Hepatocyte (in vitro differentiated cells): ENCODE measurements around the gene PLCD1. TPM values are rescaled to one million over a fixed set of nuclear protein-coding genes. Genes with fewer than 3 reads are reported as not detected.
"Not testable (repeated sequence)": the region's sequence is repeated elsewhere in the genome, so short reads cannot be mapped to it uniquely, and the experiment has no call there.

Experiments
- DNase-seq: peaks from one replicate; pipeline ENCODE4 v3.0.0-alpha.2; 2016; ENCODE audit warnings: low spot score
- H2AFZ ChIP-seq: fragments of 200-600 bp; sonication (generic); 2 replicates; pipeline ENCODE4 v1.6.0; 2016; ENCODE audit warnings: antibody characterized with exemption, mild to moderate bottlenecking
- H3K27ac ChIP-seq: fragments of 200-600 bp; sonication (generic); 2 replicates; pipeline ENCODE4 v1.5.1; 2016; ENCODE audit warnings: mild to moderate bottlenecking
- H3K27me3 ChIP-seq: fragments of 200-600 bp; sonication (generic); 2 replicates; pipeline ENCODE4 v1.6.1; 2016
- H3K36me3 ChIP-seq: fragments of 200-600 bp; sonication (generic); replicated peaks from 2 replicates; pipeline ENCODE4 v1.5.1; 2016; ENCODE audit warnings: low read depth; ENCODE audit not compliant: insufficient read depth
- H3K4me1 ChIP-seq: fragments of 200-600 bp; sonication (generic); 2 replicates; pipeline ENCODE4 v1.5.1; 2016; ENCODE audit warnings: mild to moderate bottlenecking, moderate library complexity; ENCODE audit not compliant: insufficient read depth
- H3K4me2 ChIP-seq: fragments of 200-600 bp; sonication (generic); 2 replicates; pipeline ENCODE4 v1.6.0; 2016
- H3K4me3 ChIP-seq: fragments of 200-600 bp; sonication (generic); 2 replicates; pipeline ENCODE4 v1.5.1; 2016; ENCODE audit warnings: mild to moderate bottlenecking
- H3K79me2 ChIP-seq: fragments of 200-600 bp; sonication (generic); 2 replicates; pipeline ENCODE4 v1.6.0; 2017; ENCODE audit warnings: mild to moderate bottlenecking
- H3K9me2 ChIP-seq: fragments of 200-600 bp; sonication (generic); replicated peaks from 2 replicates; pipeline ENCODE4 v1.6.0; 2017; ENCODE audit warnings: mild to moderate bottlenecking; ENCODE audit not compliant: insufficient read depth
- H3K9me3 ChIP-seq: fragments of 200-600 bp; sonication (generic); 2 replicates; pipeline ENCODE4 v1.5.1; 2016; ENCODE audit warnings: low read depth, mild to moderate bottlenecking
- H4K20me1 ChIP-seq: fragments of 200-600 bp; sonication (generic); 2 replicates; pipeline ENCODE4 v1.6.0; 2016; ENCODE audit warnings: mild to moderate bottlenecking; ENCODE audit not compliant: insufficient read depth, poor library complexity, severe bottlenecking
- EZH2 ChIP-seq: fragments of 200-600 bp; sonication (generic); IDR thresholded peaks from 2 replicates; pipeline ENCODE4 v1.6.1; 2016; ENCODE audit warnings: antibody characterized with exemption, mild to moderate bottlenecking, borderline replicate concordance
- EZH2phosphoT487 ChIP-seq: fragments of 200-600 bp; sonication (generic); IDR thresholded peaks from one replicate; pipeline ENCODE4 v1.6.1; 2018; ENCODE audit warnings: antibody characterized with exemption, mild to moderate bottlenecking, low read depth, moderate library complexity; ENCODE audit not compliant: unreplicated experiment, severe bottlenecking
- WGBS: methylation state at CpG from one replicate; pipeline ENCODE4 v1.1.6; 2016; ENCODE audit warnings: low lambda C conversion rate; ENCODE audit errors: missing lambda C conversion rate; 5-methylcytosine and 5-hydroxymethylcytosine counted together
- polyA plus RNA-seq: library from polyadenylated mRNA; unstranded; fragments of >200 nt; fragmentation: Nextera tagmentation; extraction: Ambion mirVana; gene quantifications from 2 replicates; pipeline ENCODE4 v1.2.1, GENCODE V29; 2016
- total RNA-seq: library from RNA; depleted of rRNA; stranded (reverse); fragments of >200 nt; gene quantifications from 2 replicates; pipeline ENCODE4 v1.2.3, GENCODE V29; 2014
- TF ChIP-seq, protein P1 (sequence below): fragments of 200-600 bp; sonication (generic); IDR thresholded peaks from 2 replicates; pipeline ENCODE4 v1.5.1; 2016; ENCODE audit warnings: antibody characterized with exemption, mild to moderate bottlenecking; ENCODE audit not compliant: poor library complexity

Gene PLCD1
- total and polyA plus RNA-seq, 2 experiments from 2014 or later, result 21.7 to 22.6 TPM

DNA sequence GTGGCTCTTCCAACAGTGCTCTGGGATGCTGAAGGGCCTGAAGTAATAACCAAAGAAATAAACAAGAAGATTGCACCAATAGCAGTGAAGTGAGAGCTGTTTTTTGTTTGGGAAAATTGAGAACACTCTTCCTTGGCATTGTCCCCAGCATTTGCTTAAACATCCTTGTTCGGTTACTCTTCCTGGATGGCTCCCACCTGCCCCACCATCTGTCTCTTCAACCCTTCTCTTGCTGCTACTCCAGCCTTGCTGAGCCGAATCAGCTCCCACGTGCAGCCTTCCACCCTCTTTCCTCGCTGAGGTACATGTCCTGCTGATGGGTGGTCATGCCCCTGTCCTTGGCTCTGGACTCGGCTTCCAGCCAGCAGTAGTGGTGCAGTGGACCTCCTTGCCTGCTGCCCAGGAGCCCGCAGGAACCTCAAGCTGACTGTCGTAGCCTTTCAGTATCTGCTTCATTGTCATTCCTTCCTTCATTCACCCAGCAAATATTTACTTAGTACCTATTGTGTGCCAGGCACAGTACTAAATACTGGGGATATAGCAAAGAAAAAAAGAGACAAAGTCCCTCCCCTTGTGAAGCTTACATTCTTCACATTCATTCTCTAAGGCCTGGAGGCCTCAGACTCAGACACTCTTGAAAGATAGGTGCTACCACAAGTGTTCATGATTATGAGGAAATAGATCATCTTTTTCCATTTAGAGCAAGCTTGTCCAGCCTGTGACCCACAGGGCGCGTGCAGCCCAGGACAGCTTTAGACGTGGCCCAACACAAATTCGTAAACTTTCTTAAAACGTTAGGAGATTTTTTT is 56.0 kb downstream of the PLCD1 start:
- Histone ChIP-seq H3K79me2 (no peaks in the 10 kb centered on the region), H3K9me2 (no peaks in the 10 kb centered on the region), H3K27me3 (no peaks in the 10 kb centered on the region), H2AFZ (no peak overlapping the region), H4K20me1 (no peaks in the 10 kb centered on the region), H3K4me2 (no peak overlapping the region), H3K9me3 (no peaks in the 10 kb centered on the region), H3K27ac (no peak overlapping the region), H3K4me3 (no peak overlapping the region), H3K36me3 (no peaks in the 10 kb centered on the region), H3K4me1 (peaks cover 4% of the 10 kb centered on the region)
- DNase-seq, result no peak
- 89% methylated on average over 12 of the region's 12 CpGs for WGBS
- TF ChIP-seq, protein P1, sequence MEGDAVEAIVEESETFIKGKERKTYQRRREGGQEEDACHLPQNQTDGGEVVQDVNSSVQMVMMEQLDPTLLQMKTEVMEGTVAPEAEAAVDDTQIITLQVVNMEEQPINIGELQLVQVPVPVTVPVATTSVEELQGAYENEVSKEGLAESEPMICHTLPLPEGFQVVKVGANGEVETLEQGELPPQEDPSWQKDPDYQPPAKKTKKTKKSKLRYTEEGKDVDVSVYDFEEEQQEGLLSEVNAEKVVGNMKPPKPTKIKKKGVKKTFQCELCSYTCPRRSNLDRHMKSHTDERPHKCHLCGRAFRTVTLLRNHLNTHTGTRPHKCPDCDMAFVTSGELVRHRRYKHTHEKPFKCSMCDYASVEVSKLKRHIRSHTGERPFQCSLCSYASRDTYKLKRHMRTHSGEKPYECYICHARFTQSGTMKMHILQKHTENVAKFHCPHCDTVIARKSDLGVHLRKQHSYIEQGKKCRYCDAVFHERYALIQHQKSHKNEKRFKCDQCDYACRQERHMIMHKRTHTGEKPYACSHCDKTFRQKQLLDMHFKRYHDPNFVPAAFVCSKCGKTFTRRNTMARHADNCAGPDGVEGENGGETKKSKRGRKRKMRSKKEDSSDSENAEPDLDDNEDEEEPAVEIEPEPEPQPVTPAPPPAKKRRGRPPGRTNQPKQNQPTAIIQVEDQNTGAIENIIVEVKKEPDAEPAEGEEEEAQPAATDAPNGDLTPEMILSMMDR, result no peak
- TF ChIP-seq EZH2phosphoT487 (no peak), EZH2 (no peak)

GRCh38 chr3:37972056-37972455 is 57.4 kb downstream of the PLCD1 start:
- H3K9me3 ChIP-seq, H3K9me2 ChIP-seq, H3K27me3 ChIP-seq, H2AFZ ChIP-seq, H3K4me3 ChIP-seq, H3K4me1 ChIP-seq, H3K36me3 ChIP-seq, DNase-seq, H3K4me2 ChIP-seq, H4K20me1 ChIP-seq, H3K79me2 ChIP-seq, H3K27ac ChIP-seq: not testable (repeated sequence)
- 97% methylated on average over 8 of the region's 8 CpGs for WGBS

GRCh38 chr3:37971467-37971866 is 58.0 kb downstream of the PLCD1 start:
- no peak for TF ChIP-seq EZH2phosphoT487
- TF ChIP-seq EZH2, result no peak
- TF ChIP-seq, protein P1, result no peak
- Histone ChIP-seq H3K27me3 (no peaks in the 10 kb centered on the region), H3K36me3 (no peaks in the 10 kb centered on the region), H3K4me3 (no peak overlapping the region), H3K79me2 (peaks cover 4% of the 10 kb centered on the region), H3K27ac (no peak overlapping the region), H3K9me2 (no peaks in the 10 kb centered on the region), H3K4me1 (peaks cover 4% of the 10 kb centered on the region), H4K20me1 (no peaks in the 10 kb centered on the region), H3K9me3 (no peaks in the 10 kb centered on the region), H3K4me2 (no peak overlapping the region), H2AFZ (no peak overlapping the region)
- no peak for DNase-seq

DNA sequence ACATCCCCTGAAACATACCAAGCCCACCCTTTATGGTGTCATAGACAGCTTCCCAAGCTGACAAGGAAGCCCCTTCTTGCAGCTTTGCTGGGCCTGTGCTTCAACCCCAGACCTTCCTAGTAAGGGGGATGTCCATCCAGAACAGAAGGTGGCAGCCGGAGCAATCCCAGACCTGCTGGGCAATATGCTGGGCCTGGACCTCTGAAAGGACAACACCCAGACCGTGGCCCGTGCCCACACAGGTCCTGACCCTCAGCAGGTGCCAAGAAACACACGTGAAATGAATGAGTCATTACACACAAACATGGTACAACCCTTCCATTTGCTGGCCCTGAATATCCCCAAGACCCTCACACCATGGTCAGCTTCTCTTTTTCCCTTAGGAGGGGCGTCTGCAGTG is 58.6 kb downstream of the PLCD1 start:
- WGBS, result 95% methylated on average over 5 of the region's 5 CpGs
- Histone ChIP-seq H4K20me1 (no peaks in the 10 kb centered on the region), H3K79me2 (peaks cover 4% of the 10 kb centered on the region), H3K9me2 (no peaks in the 10 kb centered on the region), H3K27me3 (no peaks in the 10 kb centered on the region), H3K4me2 (no peak overlapping the region), H3K4me3 (no peak overlapping the region), H2AFZ (no peak overlapping the region), H3K36me3 (no peaks in the 10 kb centered on the region), H3K4me1 (peaks cover 4% of the 10 kb centered on the region), H3K27ac (no peak overlapping the region), H3K9me3 (no peaks in the 10 kb centered on the region)
- TF ChIP-seq, protein P1, result no peak
- TF ChIP-seq EZH2 (no peak), EZH2phosphoT487 (no peak)
- DNase-seq, result no peak
